ENCODE data around the gene TMEM88. TPM values are rescaled to one million over a fixed set of nuclear protein-coding genes. Genes with fewer than 3 reads are reported as not detected.

The TMEM88 gene
- total and polyA plus RNA-seq, 2 of the 13 experiments (the other 11 are each of a cell fraction or from before 2014, with no cell fraction given), result 0.31 to 0.66 TPM

GRCh38 chr17:7818026-7818425 is 36.8 kb upstream of the TMEM88 start:
- WGBS (ENCODE audit: low lambda C conversion rate), result 38% methylated on average over 7 of the region's 10 CpGs
- Histone ChIP-seq H4K20me1 (ENCODE audit: insufficient read depth, low read length) (no peaks in the 10 kb centered on the region), H3K4me1 (ENCODE audit: insufficient read depth, low read length) (no peaks in the 10 kb centered on the region), H3K9me3 (ENCODE audit: low read length) (no peaks in the 10 kb centered on the region), H3K4me2 (ENCODE audit: low read depth, low read length) (no peak overlapping the region), H3K27me3 (ENCODE audit: control insufficient read depth in 1 of 2, insufficient read depth in 2 of 2, low read length in 2 of 2) (peaks cover 1 to 42% of the 10 kb centered on the region in 2 experiments; a peak in 4 of 5 replicates), H3K36me3 (replicated peaks in 1 of 2; ENCODE audit: control insufficient read depth in 1 of 2, insufficient read depth in 2 of 2, low read length in 2 of 2) (no peaks in the 10 kb centered on the region), H2AFZ (ENCODE audit: low read length) (no peak overlapping the region), H3K9ac (ENCODE audit: insufficient read depth, low read depth, low read length) (no peak overlapping the region), H3K79me2 (ENCODE audit: insufficient read depth, low read length) (no peaks in the 10 kb centered on the region), H3K4me3 (replicated peaks in 1 of 3; ENCODE audit: insufficient read depth in 1 of 3, low read depth in 2 of 3, low read length in 3 of 3) (no peak overlapping the region), H3K27ac (ENCODE audit: extremely low read length, insufficient read depth, low read length) (no peak overlapping the region)
- no peak for DNase-seq (ENCODE audit: low spot score)
- in situ Hi-C loops (cut with HindIII; ENCODE audit: extremely low pct_ligation_motif_present, low pct_unique_long_range_greater_than_20kb), result no loop called here
- ChIA-PET CTCF (ENCODE audit: low intra/inter-chr PET ratio, low total read pairs) (no interaction called here), POLR2A (no interaction called here)
- BruUV-seq (replicated peaks), result no TSS peak
- TF ChIP-seq TCF7L2 (IDR thresholded peaks at IDR 0.05; ENCODE audit: low read depth, low read length) (no peak), MAFK (conservative IDR thresholded peaks at IDR 0.05 in 1 of 2, IDR thresholded peaks at IDR 0.05 in 1 of 2; ENCODE audit: low read length in 2 of 2) (no peak), NPAS2 (CRISPR knock-in tag; IDR thresholded peaks at IDR 0.05; ENCODE audit: borderline replicate concordance) (no peak), NFE2 (CRISPR knock-in tag; IDR thresholded peaks at IDR 0.05) (no peak), ZFY (CRISPR knock-in tag; IDR thresholded peaks at IDR 0.05) (no peak), ZFYVE20 (CRISPR knock-in tag; IDR thresholded peaks at IDR 0.05; ENCODE audit: borderline replicate concordance, low read depth) (no peak), SOX5 (CRISPR knock-in tag; IDR thresholded peaks at IDR 0.05; ENCODE audit: borderline replicate concordance) (no peak), FOXA1 (IDR thresholded peaks at IDR 0.05) (no peak), FOXA1 (CRISPR knock-in tag; IDR thresholded peaks at IDR 0.05) (no peak), MTA1 (CRISPR knock-in tag; IDR thresholded peaks at IDR 0.05; ENCODE audit: borderline replicate concordance) (no peak), U2AF1 (optimal IDR thresholded peaks at IDR 0.05; ENCODE audit: low read depth, low read length) (no peak)
- TF ChIP-seq, protein P1, sequence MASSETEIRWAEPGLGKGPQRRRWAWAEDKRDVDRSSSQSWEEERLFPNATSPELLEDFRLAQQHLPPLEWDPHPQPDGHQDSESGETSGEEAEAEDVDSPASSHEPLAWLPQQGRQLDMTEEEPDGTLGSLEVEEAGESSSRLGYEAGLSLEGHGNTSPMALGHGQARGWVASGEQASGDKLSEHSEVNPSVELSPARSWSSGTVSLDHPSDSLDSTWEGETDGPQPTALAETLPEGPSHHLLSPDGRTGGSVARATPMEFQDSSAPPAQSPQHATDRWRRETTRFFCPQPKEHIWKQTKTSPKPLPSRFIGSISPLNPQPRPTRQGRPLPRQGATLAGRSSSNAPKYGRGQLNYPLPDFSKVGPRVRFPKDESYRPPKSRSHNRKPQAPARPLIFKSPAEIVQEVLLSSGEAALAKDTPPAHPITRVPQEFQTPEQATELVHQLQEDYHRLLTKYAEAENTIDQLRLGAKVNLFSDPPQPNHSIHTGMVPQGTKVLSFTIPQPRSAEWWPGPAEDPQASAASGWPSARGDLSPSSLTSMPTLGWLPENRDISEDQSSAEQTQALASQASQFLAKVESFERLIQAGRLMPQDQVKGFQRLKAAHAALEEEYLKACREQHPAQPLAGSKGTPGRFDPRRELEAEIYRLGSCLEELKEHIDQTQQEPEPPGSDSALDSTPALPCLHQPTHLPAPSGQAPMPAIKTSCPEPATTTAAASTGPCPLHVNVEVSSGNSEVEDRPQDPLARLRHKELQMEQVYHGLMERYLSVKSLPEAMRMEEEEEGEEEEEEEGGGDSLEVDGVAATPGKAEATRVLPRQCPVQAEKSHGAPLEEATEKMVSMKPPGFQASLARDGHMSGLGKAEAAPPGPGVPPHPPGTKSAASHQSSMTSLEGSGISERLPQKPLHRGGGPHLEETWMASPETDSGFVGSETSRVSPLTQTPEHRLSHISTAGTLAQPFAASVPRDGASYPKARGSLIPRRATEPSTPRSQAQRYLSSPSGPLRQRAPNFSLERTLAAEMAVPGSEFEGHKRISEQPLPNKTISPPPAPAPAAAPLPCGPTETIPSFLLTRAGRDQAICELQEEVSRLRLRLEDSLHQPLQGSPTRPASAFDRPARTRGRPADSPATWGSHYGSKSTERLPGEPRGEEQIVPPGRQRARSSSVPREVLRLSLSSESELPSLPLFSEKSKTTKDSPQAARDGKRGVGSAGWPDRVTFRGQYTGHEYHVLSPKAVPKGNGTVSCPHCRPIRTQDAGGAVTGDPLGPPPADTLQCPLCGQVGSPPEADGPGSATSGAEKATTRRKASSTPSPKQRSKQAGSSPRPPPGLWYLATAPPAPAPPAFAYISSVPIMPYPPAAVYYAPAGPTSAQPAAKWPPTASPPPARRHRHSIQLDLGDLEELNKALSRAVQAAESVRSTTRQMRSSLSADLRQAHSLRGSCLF (CRISPR knock-in tag; IDR thresholded peaks at IDR 0.05; ENCODE audit: borderline replicate concordance), result no peak
- TF ChIP-seq, protein P2, sequence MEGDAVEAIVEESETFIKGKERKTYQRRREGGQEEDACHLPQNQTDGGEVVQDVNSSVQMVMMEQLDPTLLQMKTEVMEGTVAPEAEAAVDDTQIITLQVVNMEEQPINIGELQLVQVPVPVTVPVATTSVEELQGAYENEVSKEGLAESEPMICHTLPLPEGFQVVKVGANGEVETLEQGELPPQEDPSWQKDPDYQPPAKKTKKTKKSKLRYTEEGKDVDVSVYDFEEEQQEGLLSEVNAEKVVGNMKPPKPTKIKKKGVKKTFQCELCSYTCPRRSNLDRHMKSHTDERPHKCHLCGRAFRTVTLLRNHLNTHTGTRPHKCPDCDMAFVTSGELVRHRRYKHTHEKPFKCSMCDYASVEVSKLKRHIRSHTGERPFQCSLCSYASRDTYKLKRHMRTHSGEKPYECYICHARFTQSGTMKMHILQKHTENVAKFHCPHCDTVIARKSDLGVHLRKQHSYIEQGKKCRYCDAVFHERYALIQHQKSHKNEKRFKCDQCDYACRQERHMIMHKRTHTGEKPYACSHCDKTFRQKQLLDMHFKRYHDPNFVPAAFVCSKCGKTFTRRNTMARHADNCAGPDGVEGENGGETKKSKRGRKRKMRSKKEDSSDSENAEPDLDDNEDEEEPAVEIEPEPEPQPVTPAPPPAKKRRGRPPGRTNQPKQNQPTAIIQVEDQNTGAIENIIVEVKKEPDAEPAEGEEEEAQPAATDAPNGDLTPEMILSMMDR (CRISPR knock-in tag; IDR thresholded peaks at IDR 0.05), result no peak
- TF ChIP-seq, protein P3, sequence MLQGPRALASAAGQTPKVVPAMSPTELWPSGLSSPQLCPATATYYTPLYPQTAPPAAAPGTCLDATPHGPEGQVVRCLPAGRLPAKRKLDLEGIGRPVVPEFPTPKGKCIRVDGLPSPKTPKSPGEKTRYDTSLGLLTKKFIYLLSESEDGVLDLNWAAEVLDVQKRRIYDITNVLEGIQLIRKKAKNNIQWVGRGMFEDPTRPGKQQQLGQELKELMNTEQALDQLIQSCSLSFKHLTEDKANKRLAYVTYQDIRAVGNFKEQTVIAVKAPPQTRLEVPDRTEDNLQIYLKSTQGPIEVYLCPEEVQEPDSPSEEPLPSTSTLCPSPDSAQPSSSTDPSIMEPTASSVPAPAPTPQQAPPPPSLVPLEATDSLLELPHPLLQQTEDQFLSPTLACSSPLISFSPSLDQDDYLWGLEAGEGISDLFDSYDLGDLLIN (CRISPR knock-in tag; IDR thresholded peaks at IDR 0.05; ENCODE audit: borderline replicate concordance), result no peak
- intact Hi-C loops (cut with micrococcal nuclease; ENCODE audit: unreplicated experiment), result no loop called here
- no peak for FAIRE-seq
- no peak for ATAC-seq

Data from HepG2 (cell line).